Activated CD4-positive, alpha-beta T cell treated with anti-CD3 and anti-CD28 coated beads for 36 hours (primary cell): Measurements from ENCODE around the gene PGK1. TPM values are rescaled to one million over a fixed set of nuclear protein-coding genes. Genes with fewer than 3 reads are reported as not detected.
"Not testable (repeated sequence)": the region's sequence is repeated elsewhere in the genome, so short reads cannot be mapped to it uniquely, and the experiment has no call there.

Experiments
- ATAC-seq: fragments of 200-7000 bp; cut with Tn5 transposase; one replicate; pipeline ENCODE4 v1.10.0; 2021; ENCODE audit warnings: mild to moderate bottlenecking, moderate library complexity
- CTCF ChIA-PET: fragments of 350-600 bp; sonication (Branson Sonifier 250); formaldehyde crosslinking; loops from one replicate; lab custom pipeline; 2021; ENCODE audit warnings: antibody characterized with exemption; lab: Charles Lee
- POLR2A ChIA-PET: fragments of 350-600 bp; sonication (Branson Sonifier 250); formaldehyde crosslinking; loops from one replicate; lab custom pipeline; 2021; ENCODE audit warnings: antibody characterized with exemption, inconsistent platforms; lab: Charles Lee
- DNase-seq: peaks from one replicate; pipeline ENCODE4 v3.0.0-alpha.2; 2020
- H3K27ac Mint-ChIP-seq: one replicate; pipeline ENCODE4 v1.8.0; 2021; ENCODE audit warnings: mixed read lengths
- H3K27me3 Mint-ChIP-seq: one replicate; pipeline ENCODE4 v1.8.0; 2021; ENCODE audit warnings: mixed read lengths
- H3K36me3 Mint-ChIP-seq: one replicate; pipeline ENCODE4 v1.8.0; 2021; ENCODE audit warnings: low read depth, mixed read lengths
- H3K4me1 Mint-ChIP-seq: one replicate; pipeline ENCODE4 v1.8.0; 2021; ENCODE audit warnings: mixed read lengths
- H3K4me3 Mint-ChIP-seq: one replicate; pipeline ENCODE4 v1.8.0; 2021; ENCODE audit warnings: mild to moderate bottlenecking, moderate library complexity, mixed read lengths
- H3K9me3 Mint-ChIP-seq: one replicate; pipeline ENCODE4 v1.8.0; 2021; ENCODE audit warnings: low read depth, mixed read lengths
- intact Hi-C, 2 experiments: fragments of 100-400 bp; cut with DNase I in 1 of 2; cut with micrococcal nuclease in 1 of 2; formaldehyde crosslinking; loops; one replicate each; pipeline versions ENCODE4 v1.14.2 to v1.15.1; 2022 to 2024; cut with DNase I, micrococcal nuclease
- total RNA-seq, 2 experiments: library from RNA; stranded (reverse); gene quantifications; one replicate each; pipeline ENCODE4 v1.2.3, GENCODE V29; 2021

PGK1 gene
- total RNA-seq, 2 experiments from 2014 or later: 1,263 to 1,446 TPM

DNA sequence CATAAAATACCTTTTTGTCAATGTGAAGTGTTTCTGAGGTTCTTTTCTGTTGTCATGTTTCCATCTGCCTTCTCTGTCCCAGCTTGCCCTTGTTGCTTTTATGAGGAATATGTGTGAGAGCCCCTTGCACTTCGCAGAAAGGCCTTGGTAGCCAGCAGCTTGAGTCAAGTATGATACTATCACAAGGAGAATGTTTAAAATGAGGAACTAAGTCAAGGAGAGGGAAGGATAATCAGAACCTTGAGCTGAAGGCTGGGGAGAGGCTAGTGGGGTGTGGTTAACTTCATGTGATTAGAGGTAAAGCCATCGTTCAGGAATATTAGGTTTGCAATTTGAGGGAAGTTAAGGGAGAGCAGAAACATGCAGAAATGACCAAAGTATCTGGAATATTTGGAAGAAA, 12.7 kb downstream of the PGK1 start:
- peaks cover 77% of the 10 kb centered on the region for H3K36me3 Mint-ChIP-seq
- ATAC-seq (no peak), DNase-seq (no peak)
- ChIA-PET CTCF (interaction anchor here (1.1 kb wide), 1 partner anchor 14 kb away, joined by 3 read pairs; no protein-coding TSS in a partner anchor), POLR2A (no interaction called here)
- H3K4me1 Mint-ChIP-seq: peaks cover 65% of the 10 kb centered on the region
- H3K4me3 Mint-ChIP-seq: peak overlapping the region; percentile 14
- H3K27ac Mint-ChIP-seq: peak overlapping the region; percentile 26
- intact Hi-C loops: no loop called here
- no peaks in the 10 kb centered on the region for H3K9me3 Mint-ChIP-seq
- no peaks in the 10 kb centered on the region for H3K27me3 Mint-ChIP-seq

GRCh38 chrX:78118628-78119027, 14.6 kb downstream of the PGK1 start:
- ATAC-seq: no peak
- Mint-ChIP-seq H3K27me3 (no peaks in the 10 kb centered on the region), H3K9me3 (no peaks in the 10 kb centered on the region), H3K36me3 (peaks cover 82% of the 10 kb centered on the region), H3K4me1 (peaks cover 70% of the 10 kb centered on the region), H3K27ac (peak overlapping the region; percentile 42), H3K4me3 (no peak overlapping the region)
- intact Hi-C loops: no loop called here
- no peak for DNase-seq
- CTCF ChIA-PET: interaction anchor here (0.6 kb wide), 2 partner anchors 64 to 137 kb away, joined by 3 to 4 read pairs; no protein-coding TSS in a partner anchor
- POLR2A ChIA-PET: no interaction called here

- Mint-ChIP-seq H3K36me3 (peaks cover 85% of the 10 kb centered on the region), H3K4me1 (peaks cover 65% of the 10 kb centered on the region), H3K27ac (peak overlapping the region; percentile 32), H3K27me3 (no peaks in the 10 kb centered on the region), H3K9me3 (no peaks in the 10 kb centered on the region), H3K4me3 (no peak overlapping the region)
- ChIA-PET POLR2A (interaction anchor here (1.0 kb wide), 1 partner anchor 9 kb away, joined by 3 read pairs; no protein-coding TSS in a partner anchor), CTCF (interaction anchor here (0.6 to 0.7 kb wide), 2 partner anchors 12 to 170 kb away, joined by 3 read pairs; no protein-coding TSS in a partner anchor)
- DNase-seq: no peak
- intact Hi-C loops: no loop called here
- ATAC-seq: no peak
These were observed 15.6 kb downstream of the PGK1 start for GRCh38 chrX:78119521-78120227.

GRCh38 chrX:78123190-78123589, 19.1 kb downstream of the PGK1 start:
- CTCF ChIA-PET: no interaction called here

DNA sequence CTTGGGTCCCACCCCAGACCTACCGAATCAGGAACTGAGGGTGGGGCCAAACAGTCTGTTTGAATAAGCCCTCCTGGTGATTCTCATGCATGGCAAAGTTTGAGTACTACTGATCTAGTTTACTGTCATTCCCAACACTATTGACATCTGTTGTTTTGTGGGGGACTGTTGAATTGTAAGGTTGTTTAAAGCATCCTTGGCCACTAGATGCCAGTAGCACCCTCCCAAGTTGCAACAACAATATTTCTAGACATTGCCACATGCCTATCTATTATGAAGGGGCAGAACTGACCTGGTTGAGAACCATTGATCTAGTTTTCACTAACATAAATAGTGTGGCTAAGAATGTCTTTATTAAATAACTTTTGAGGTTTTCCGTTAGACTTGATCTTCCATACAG, 20.3 kb downstream of the PGK1 start:
- H3K36me3 Mint-ChIP-seq: peaks cover 72% of the 10 kb centered on the region
- H3K4me3 Mint-ChIP-seq: no peak overlapping the region

More at GRCh38 chrX:78123190-78123589, 19.1 kb downstream of the PGK1 start:
- ATAC-seq (peak; percentile 81), DNase-seq (peak; percentile 66)
- intact Hi-C loops: loop anchor here (2.0 kb wide), 1 partner anchor 14 kb away; no protein-coding TSS in a partner anchor
- no peak overlapping the region for H3K4me3 Mint-ChIP-seq
- no peaks in the 10 kb centered on the region for H3K27me3 Mint-ChIP-seq
- POLR2A ChIA-PET: no interaction called here
- no peaks in the 10 kb centered on the region for H3K9me3 Mint-ChIP-seq
- H3K36me3 Mint-ChIP-seq: peaks cover 76% of the 10 kb centered on the region
- H3K27ac Mint-ChIP-seq: peak overlapping the region; percentile 92
- H3K4me1 Mint-ChIP-seq: peaks cover 41% of the 10 kb centered on the region

GRCh38 chrX:78125148-78125547, 21.1 kb downstream of the PGK1 start:
- Mint-ChIP-seq H3K9me3 (no peaks in the 10 kb centered on the region), H3K36me3 (peaks cover 69% of the 10 kb centered on the region), H3K4me1 (peaks cover 28% of the 10 kb centered on the region), H3K27me3 (no peaks in the 10 kb centered on the region), H3K4me3 (no peak overlapping the region), H3K27ac (peak overlapping the region; percentile 47)
- DNase-seq: no peak
- no peak for ATAC-seq
- ChIA-PET CTCF (interaction anchor here (0.6 to 0.9 kb wide), 3 partner anchors 11 to 756 kb away, joined by 3 to 4 read pairs (median 3); no protein-coding TSS in a partner anchor), POLR2A (no interaction called here)
- intact Hi-C loops: no loop called here

More for the DNA sequence above, 20.3 kb downstream of the PGK1 start:
- DNase-seq: no peak
- intact Hi-C loops: no loop called here
- Mint-ChIP-seq H3K27me3 (no peaks in the 10 kb centered on the region), H3K27ac (peak overlapping the region; percentile 37), H3K9me3 (no peaks in the 10 kb centered on the region), H3K4me1 (peaks cover 34% of the 10 kb centered on the region)
- ChIA-PET CTCF (interaction anchor here (0.9 kb wide), 1 partner anchor 23 kb away, joined by 4 read pairs; no protein-coding TSS in a partner anchor), POLR2A (no interaction called here)
- ATAC-seq: no peak

- H3K27me3 Mint-ChIP-seq, POLR2A ChIA-PET, intact Hi-C loops, ATAC-seq, DNase-seq, H3K4me3 Mint-ChIP-seq, H3K9me3 Mint-ChIP-seq: not testable (repeated sequence)
- peaks cover 74% of the 10 kb centered on the region for H3K36me3 Mint-ChIP-seq
- CTCF ChIA-PET: interaction anchor here (0.9 kb wide), 1 partner anchor 11 kb away, joined by 4 read pairs; no protein-coding TSS in a partner anchor
- H3K4me1 Mint-ChIP-seq: peaks cover 28% of the 10 kb centered on the region
- peak overlapping the region; percentile 37 for H3K27ac Mint-ChIP-seq
These were observed 21.7 kb downstream of the PGK1 start for GRCh38 chrX:78125781-78126180.

GRCh38 chrX:78129714-78130113, 25.7 kb downstream of the PGK1 start:
- Mint-ChIP-seq H3K9me3 (no peaks in the 10 kb centered on the region), H3K4me1 (peaks cover 4% of the 10 kb centered on the region), H3K36me3 (peaks cover 53% of the 10 kb centered on the region), H3K4me3 (no peak overlapping the region), H3K27me3 (no peaks in the 10 kb centered on the region), H3K27ac (peak overlapping the region; percentile 25)
- peak; percentile 42 for ATAC-seq
- intact Hi-C loops: loop anchor here in 1 of 2 experiments (5.0 to 10.0 kb wide), 3 partner anchors 193 to 1135 kb away; no protein-coding TSS in a partner anchor
- CTCF ChIA-PET: interaction anchor here (1.9 kb wide), 1 partner anchor 14 kb away, joined by 3 read pairs; no protein-coding TSS in a partner anchor
- POLR2A ChIA-PET: interaction anchor here (0.6 to 0.9 kb wide), 2 partner anchors 9 to 10 kb away, joined by 3 read pairs; partner anchors contain the start of gene TAF9B
- DNase-seq: no peak

DNA sequence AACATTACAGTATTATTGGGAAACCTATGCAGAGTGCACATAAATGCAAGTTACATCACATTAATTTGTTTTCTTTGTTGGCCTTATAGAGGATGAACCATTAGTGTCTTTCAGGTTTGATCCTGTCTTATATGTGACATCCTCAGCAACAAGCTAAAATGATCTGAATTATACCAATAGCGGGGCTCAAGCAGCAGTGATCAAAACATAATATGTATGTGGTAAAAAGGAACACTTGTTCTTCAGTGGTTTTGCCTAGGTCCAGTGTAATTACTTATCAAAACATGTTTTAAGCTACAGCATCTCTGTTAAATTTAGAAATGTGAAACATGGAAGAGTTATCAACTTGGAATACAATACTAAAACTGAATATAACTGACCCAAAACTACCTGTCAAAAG, 26.3 kb downstream of the PGK1 start:
- H3K4me3 Mint-ChIP-seq: no peak overlapping the region
- intact Hi-C loops: loop anchor here in 1 of 2 experiments (5.0 to 10.0 kb wide), 3 partner anchors 192 to 1134 kb away; no protein-coding TSS in a partner anchor

DNA sequence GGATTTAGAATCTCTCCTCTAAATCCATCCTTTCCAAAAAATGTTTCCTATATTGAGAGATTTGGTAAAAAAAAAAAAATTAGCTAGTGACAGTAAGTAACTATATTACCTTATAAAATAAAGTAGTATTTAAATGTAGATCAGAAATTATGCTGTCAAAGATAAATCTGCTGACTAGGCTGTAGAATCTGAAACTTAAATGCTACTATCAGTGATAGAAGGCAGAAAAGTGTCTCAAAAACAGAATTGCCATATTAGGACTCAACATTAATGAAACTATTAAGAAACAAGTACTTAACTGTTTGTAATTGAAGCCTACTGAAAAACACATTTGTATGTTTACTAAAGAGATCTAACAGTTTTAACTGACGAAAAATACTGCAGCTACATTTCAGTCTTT, 27.1 kb downstream of the PGK1 start:
- no peaks in the 10 kb centered on the region for H3K9me3 Mint-ChIP-seq
- peaks cover 41% of the 10 kb centered on the region for H3K36me3 Mint-ChIP-seq
- ChIA-PET CTCF (interaction anchor here (0.7 to 1.9 kb wide), 3 partner anchors 8 to 15 kb away, joined by 3 read pairs; partner anchors contain the start of gene TAF9B), POLR2A (interaction anchor here (0.8 kb wide), 1 partner anchor 68 kb away, joined by 4 read pairs; no protein-coding TSS in a partner anchor)
- DNase-seq (no peak), ATAC-seq (no peak)
- H3K27me3 Mint-ChIP-seq: no peaks in the 10 kb centered on the region
- peaks cover 2% of the 10 kb centered on the region for H3K4me1 Mint-ChIP-seq
- no peak overlapping the region for H3K4me3 Mint-ChIP-seq
- intact Hi-C loops: loop anchor here in 1 of 2 experiments (5.0 to 10.0 kb wide), 3 partner anchors 191 to 1134 kb away; no protein-coding TSS in a partner anchor
- peak overlapping the region; percentile 58 for H3K27ac Mint-ChIP-seq

More for the DNA sequence above, 26.3 kb downstream of the PGK1 start:
- H3K9me3 Mint-ChIP-seq: no peaks in the 10 kb centered on the region
- no peaks in the 10 kb centered on the region for H3K27me3 Mint-ChIP-seq
- ChIA-PET POLR2A (interaction anchor here (0.8 kb wide), 1 partner anchor 69 kb away, joined by 4 read pairs; no protein-coding TSS in a partner anchor), CTCF (interaction anchor here (0.7 to 1.9 kb wide), 2 partner anchors 9 to 14 kb away, joined by 3 read pairs; partner anchors contain the start of gene TAF9B)
- peaks cover 2% of the 10 kb centered on the region for H3K4me1 Mint-ChIP-seq
- DNase-seq (no peak), ATAC-seq (no peak)
- peak overlapping the region; percentile 58 for H3K27ac Mint-ChIP-seq
- peaks cover 46% of the 10 kb centered on the region for H3K36me3 Mint-ChIP-seq
